ENCODE data around the gene WDR48.
"Not testable (repeated sequence)": the region's sequence is repeated elsewhere in the genome, so short reads cannot be mapped to it uniquely, and the experiment has no call there.

Gene WDR48

GRCh38 chr3:39061228-39061627, 9.4 kb downstream of the WDR48 start:
- not testable (repeated sequence) for DNase-seq (ENCODE audit: low read depth, low spot score); H3K4me3 ChIP-seq (ENCODE audit: low read length)

DNA sequence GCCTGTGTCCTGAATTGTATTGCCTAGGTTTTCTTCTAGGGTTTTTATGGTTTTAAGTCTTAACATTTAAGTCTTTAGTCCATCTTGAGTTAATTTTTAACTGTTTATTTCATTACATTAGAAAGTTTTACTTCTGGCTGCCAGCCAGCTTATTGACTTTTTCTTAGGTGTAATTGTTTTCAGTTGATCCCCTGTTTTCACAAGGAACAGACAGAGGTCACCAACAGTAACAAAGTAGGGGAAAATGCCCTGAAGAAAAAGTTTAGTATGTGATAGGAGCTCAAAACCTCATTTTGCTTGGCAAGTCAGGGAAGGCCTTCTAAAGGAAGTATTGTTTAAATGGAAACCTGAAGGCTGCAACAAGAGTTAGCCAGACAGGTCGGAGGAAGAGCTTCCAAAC, 10.4 kb downstream of the WDR48 start:
- DNase-seq (ENCODE audit: low read depth, low spot score) = no peak
- no peak overlapping the region for H3K4me3 ChIP-seq (ENCODE audit: low read length)

DNA sequence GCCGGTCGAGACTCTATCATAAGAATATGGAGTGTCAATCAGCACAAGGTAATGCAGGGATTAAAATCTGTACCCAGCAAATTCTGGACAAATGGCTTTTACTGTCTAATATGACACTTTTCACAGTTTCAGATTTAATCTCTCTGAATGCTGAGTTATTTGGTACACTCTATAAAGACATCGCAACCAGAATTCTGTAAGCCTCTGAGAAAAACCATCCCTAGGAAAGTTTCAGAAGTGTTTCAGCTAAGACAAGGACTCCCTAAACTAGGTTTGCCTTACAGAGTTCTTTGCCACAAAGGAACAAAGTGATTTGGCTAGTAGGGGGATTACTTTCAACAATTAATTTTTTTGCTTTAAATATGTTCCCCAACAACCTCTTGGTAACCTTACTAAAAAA, 11.3 kb downstream of the WDR48 start:
- H3K4me3 ChIP-seq (ENCODE audit: low read length) = no peak overlapping the region
- no peak for DNase-seq (ENCODE audit: low read depth, low spot score)

GRCh38 chr3:39064646-39065045, 12.8 kb downstream of the WDR48 start:
- no peak overlapping the region for H3K4me3 ChIP-seq (ENCODE audit: low read length)
- no peak for DNase-seq (ENCODE audit: low read depth, low spot score)

DNA sequence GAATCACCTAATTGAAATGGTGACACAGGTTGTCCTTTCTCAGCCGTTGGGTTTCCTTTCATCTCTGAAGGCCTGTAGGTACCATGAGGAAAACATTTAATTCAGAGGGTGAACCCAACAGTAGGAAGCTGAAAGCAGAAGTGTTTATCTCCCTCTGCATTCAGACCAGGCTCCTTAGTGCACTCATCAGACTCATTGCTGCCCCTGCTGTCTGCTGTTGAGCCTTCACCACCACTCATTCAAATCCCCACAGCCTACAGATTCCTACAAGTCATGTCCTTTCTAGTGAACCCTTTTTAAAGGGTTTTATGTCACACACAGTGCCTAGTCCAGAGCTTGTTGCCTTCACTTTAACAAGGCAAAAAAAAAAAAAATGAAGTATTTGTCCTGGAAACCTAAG, 13.4 kb downstream of the WDR48 start:
- DNase-seq (ENCODE audit: low read depth, low spot score) = peak; percentile 31
- H3K4me3 ChIP-seq (ENCODE audit: low read length) = no peak overlapping the region

GRCh38 chr3:39067286-39067685, 15.5 kb downstream of the WDR48 start:
- DNase-seq (ENCODE audit: low read depth, low spot score) = no peak
- no peak overlapping the region for H3K4me3 ChIP-seq (ENCODE audit: low read length)

- H3K4me3 ChIP-seq (ENCODE audit: low read length) = no peak overlapping the region
- no peak for DNase-seq (ENCODE audit: low read depth, low spot score)
Measured at GRCh38 chr3:39068556-39068955, 16.7 kb downstream of the WDR48 start.

DNA sequence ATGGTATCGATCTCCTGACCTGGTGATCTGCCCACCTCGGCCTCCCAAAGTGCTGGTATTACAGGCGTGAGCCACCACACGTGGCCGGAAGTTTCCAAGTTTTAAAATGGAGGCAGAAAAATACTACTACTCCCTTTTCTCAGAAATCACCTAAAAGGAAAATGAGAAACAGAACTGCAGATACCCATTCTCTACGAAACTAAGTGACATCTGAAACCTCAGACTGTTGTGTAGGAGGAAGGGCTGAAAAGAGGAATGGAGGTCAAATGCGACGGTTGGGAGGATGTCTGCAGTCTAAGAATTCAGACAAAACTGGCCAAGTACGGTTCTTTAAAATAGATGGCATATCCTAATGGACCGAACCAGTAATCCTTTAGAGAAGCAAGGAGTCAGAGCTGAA, 24.1 kb downstream of the WDR48 start:
- H3K4me3 ChIP-seq (ENCODE audit: low read length) = no peak overlapping the region
- no peak for DNase-seq (ENCODE audit: low read depth, low spot score)

GRCh38 chr3:39079530-39079929, 27.7 kb downstream of the WDR48 start:
- no peak for DNase-seq (ENCODE audit: low read depth, low spot score)
- no peak overlapping the region for H3K4me3 ChIP-seq (ENCODE audit: low read length)

DNA sequence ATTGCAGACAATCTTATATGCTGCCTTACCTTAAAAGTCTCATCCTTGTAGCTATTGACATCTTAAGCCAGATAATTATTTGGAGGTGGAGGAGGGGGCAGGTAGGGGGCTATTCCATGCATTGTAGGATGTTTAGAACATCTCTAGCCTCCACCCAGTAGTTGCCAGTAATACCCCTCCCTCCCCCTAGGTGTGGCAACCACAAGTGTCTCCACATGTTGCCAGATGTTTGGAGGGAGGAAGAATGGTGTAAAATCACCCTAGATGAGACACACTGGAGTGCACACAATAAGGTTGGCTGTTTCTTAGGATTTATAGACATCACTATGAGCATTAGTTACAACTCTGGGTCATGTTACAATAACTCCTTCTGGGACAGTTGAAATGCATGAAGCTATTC, 28.2 kb downstream of the WDR48 start:
- H3K4me3 ChIP-seq (ENCODE audit: low read length) = no peak overlapping the region
- no peak for DNase-seq (ENCODE audit: low read depth, low spot score)

DNA sequence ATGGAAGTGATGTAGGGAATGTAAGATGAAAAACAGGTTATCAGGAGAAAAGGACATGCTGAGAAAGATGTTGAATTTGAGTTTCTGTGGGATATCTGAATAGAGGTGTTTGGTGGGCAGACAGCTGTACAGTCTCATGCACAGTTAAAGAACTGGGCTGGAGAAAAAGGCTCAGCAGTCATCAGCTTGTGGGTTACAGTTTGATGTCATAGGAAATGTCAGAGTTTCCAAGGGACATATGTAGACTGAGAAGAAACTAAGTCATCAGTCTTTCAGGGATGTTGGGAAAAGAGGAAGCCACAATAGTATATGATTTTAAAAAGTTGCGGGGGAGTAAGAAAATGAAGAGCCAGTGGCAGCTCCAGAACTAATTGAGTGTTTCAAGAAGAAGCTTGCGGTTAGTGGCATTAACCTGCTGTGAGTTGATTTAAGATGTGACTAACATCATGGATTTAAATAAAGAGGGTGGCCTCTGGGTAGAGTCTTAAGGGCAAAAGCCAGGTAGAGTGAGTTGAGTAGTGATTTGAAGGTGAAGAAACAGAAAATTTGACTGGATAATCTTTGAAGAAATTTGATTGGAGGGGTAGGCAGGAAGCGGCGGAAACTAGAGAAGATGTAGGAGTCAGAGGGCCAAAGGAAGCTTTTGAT, 31.0 kb downstream of the WDR48 start:
- no peak for DNase-seq (ENCODE audit: low read depth, low spot score)

DNA sequence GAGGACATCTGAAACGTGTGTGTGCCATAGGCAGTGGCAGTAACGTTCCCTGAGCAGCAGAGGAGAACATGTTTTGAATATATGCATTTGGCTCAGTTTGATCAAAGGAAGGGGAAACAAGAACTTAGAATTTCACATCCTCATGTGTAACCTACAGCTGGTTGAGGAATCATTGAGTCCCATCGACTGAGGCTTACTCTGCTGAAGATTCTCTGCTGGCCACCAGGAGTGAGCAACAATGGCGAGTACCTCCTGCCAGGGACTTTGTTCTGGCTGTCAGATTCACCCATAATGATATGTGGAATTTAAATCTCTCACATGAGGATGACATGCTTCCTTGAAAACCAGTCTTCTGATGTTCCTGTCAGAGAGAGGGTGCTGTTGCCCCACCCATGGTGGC, 34.3 kb downstream of the WDR48 start:
- no peak overlapping the region for H3K4me3 ChIP-seq (ENCODE audit: low read length)

More for the DNA sequence above, 31.0 kb downstream of the WDR48 start:
- H3K4me3 ChIP-seq (ENCODE audit: low read length) = no peak overlapping the region

GRCh38 chr3:39088456-39088855, 36.6 kb downstream of the WDR48 start:
- H3K4me3 ChIP-seq (ENCODE audit: low read length) = no peak overlapping the region
- DNase-seq (ENCODE audit: low read depth, low spot score) = no peak

More for the DNA sequence above, 34.3 kb downstream of the WDR48 start:
- DNase-seq (ENCODE audit: low read depth, low spot score) = no peak

DNA sequence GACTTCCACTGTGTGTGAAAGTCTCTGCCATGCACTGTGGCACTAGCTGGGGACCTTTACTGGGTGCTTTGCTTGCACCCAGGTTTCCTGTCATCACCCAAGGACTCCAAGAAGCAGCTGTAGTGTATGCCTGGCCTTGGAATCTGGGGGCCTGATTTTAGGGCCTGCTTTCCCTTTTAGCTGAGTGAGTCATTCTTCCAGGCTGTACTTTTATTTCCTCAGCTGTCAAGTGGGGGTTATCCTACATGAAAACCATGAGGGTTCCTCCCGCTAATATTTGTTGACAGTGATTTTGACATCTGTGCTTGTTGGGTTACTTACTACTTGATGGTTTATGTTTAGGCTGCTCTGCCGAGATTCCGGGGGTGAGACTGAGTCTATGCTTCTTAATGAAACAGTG, 37.1 kb downstream of the WDR48 start:
- H3K4me3 ChIP-seq (ENCODE audit: low read length) = no peak overlapping the region
- no peak for DNase-seq (ENCODE audit: low read depth, low spot score)

GRCh38 chr3:39090922-39091321, 39.1 kb downstream of the WDR48 start:
- no peak overlapping the region for H3K4me3 ChIP-seq (ENCODE audit: low read length)
- no peak for DNase-seq (ENCODE audit: low read depth, low spot score)

GRCh38 chr3:39094851-39095677, 43.2 kb downstream of the WDR48 start:
- DNase-seq (ENCODE audit: low read depth, low spot score) = no peak
- H3K4me3 ChIP-seq (ENCODE audit: low read length) = no peak overlapping the region

GRCh38 chr3:39095778-39096177, 44.0 kb downstream of the WDR48 start:
- no peak for DNase-seq (ENCODE audit: low read depth, low spot score)
- no peak overlapping the region for H3K4me3 ChIP-seq (ENCODE audit: low read length)

- DNase-seq (ENCODE audit: low read depth, low spot score) = no peak
- no peak overlapping the region for H3K4me3 ChIP-seq (ENCODE audit: low read length)
Measured at GRCh38 chr3:39096775-39097174, 45.0 kb downstream of the WDR48 start.

DNA sequence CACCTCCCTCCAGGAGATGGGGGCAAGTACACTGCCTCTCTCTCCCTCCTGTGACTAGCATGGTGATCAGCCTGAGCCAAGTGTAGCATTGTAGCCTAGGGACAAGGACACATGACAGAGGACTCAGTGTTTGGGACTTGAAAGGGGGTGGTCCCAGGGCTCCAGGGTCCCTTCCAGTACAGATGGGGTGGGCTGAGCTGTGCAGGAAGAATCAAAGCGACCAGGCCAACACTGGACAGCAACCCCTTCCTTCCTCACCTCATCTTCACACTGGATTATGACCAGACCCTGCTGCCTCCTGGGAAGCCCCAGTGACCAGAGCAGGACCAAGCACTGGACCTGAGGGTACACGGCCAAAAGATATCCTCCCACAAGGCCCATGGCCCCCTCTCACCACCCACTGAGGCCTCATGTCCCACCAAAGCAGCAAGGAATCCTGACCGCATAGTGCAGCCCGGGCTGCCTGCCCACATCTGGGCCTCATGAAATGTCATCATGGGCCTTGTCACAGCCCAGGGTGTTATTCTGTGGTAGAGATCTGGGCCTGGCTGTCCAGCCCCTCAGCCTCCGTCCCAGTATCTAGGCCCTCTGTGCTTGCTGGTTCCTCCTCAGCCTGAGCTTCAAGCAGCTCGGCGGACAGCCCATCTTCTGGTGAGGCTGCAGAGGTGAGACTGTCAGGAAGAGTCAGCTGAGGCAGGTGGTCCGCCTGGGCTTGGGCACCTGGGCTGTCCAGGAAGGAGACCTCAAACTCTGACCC, 46.1 kb downstream of the WDR48 start:
- no peak for DNase-seq (ENCODE audit: low read depth, low spot score)
- no peak overlapping the region for H3K4me3 ChIP-seq (ENCODE audit: low read length)

- H3K4me3 ChIP-seq (ENCODE audit: low read length) = no peak overlapping the region
Measured at GRCh38 chr3:39098473-39099000, 46.7 kb downstream of the WDR48 start.

More at GRCh38 chr3:39098473-39099000, 46.7 kb downstream of the WDR48 start:
- no peak for DNase-seq (ENCODE audit: low read depth, low spot score)
